SKM-1 treated with dmso at 0.1 percent for 144 hours (cell line): Measurements from ENCODE around the gene ODAD3.
"Not testable (repeated sequence)": the region's sequence is repeated elsewhere in the genome, so short reads cannot be mapped to it uniquely, and the experiment has no call there.

Source experiments
- DNase-seq: peaks from one replicate; lab custom pipeline; 2025; ENCODE audit not compliant: unreplicated experiment; lab: John Stamatoyannopoulos, UW

Gene ODAD3

DNA sequence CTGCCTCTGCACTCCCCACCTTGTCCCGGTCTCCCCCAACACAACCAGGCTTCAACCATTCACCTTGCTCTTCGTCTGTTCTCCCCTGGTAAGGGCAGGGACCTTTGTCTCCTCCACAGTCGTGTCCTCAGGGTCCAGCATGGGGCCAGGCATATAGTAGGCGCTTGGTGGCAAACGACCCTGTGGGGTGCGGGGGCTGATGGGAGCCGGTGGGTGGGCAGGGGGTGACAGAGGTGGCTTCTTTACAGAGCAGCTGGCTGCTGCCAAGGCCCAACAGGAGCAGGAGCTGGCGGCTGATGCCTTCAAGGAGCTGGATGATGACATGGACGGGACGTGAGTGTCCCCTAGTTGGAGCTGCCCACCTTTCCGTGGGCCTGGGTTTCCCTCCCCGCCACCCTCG is 10.2 kb upstream of the ODAD3 start:
- no peak for DNase-seq

DNA sequence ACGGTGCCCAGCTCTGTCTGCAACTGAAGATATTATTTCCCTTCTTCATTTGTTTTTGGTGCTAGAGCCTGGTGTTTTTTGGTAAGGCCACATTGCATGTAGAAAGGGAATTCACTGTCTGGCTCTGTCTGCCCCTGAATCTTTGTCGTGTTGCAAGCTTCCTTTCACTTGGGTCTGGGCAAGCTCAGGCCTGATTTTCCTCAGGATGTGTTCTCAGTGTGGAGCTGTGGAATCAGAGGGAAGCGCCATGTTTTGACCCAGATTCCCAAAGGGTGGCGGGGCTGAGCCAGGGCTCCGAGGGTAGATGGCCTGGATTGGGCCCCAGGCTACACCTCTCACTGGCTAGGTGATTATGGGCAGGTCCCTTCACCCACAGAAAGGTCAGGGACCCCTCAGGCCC is 9.1 kb upstream of the ODAD3 start:
- no peak for DNase-seq

DNA sequence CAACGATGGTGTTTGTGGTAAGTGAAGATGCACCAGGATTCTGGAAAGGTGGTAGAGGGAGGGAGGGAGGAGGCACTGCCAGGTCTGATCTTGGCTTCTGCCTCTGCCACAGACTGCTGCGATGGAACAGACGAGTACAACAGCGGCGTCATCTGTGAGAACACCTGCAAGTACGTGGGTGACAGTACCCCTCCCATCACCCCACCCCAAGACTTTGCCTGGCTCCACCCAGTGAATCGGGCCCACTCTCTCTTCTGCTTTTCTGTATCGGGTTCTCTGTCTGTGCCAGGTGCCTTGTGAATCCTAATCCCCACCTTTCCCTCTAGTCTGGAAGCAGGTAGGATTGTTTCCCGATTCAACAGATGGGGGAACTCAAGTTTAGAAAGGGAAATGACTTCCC is 3.0 kb upstream of the ODAD3 start:
- DNase-seq, result no peak

DNA sequence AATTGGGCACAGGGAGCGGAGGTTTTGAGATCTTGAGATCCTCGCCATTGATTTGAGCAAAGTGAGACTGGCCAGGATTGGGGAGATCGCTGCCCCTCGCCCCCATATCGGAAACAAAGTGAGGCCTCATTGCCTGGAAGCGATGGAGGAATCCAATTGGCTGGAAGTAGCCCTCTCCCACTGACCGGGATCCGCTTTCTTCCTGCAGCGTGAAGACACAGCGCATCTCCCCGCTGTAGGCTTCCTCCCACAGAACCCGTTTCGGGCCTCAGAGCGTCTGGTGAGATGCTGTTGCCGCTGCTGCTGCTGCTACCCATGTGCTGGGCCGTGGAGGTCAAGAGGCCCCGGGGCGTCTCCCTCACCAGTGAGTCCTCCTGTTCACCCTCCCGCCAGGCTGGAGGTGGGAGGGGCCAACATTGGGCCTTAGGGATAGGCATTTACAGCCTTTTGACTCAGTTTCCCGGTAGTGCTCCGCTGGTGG is 952 bp upstream of the ODAD3 start:
- no peak for DNase-seq

DNA sequence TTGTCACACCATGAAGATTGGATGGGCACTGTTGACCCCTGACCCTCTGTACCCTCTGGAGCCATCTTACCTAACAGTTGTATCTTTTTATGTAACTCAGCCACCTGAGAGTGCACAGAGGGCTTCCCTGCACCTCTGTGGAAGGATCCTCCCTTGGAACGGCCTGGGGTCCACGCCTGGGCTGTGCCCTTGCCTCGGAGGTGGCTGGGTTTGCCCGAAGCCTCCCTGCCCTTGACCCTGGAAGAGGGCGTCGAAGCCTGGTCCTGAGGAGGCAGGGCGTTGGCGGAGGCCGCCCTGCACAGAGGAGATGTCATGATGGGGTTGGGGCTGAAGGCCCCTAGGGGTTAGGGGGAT is 241 bp downstream of the ODAD3 start:
- DNase-seq, result no peak

DNA sequence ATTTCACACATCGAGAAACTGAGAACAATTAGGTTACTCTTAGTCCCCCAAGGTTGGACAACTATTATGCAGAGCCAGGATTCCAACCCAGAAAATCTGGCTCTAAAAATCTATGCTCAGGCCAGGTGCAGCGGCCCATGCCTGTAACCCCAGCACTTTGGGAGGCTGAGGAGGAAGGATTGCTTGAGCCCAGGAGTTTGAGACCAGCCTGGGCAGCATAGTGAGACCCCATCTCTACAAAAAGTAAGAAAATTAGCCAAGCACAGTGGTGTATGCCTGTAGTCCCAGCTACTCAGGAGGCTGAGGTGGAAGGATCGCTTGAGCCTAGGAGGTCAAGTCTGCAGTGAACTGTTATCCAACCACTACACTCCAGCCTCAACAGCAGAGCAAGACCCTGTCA is 1.4 kb downstream of the ODAD3 start:
- not testable (repeated sequence) for DNase-seq

DNA sequence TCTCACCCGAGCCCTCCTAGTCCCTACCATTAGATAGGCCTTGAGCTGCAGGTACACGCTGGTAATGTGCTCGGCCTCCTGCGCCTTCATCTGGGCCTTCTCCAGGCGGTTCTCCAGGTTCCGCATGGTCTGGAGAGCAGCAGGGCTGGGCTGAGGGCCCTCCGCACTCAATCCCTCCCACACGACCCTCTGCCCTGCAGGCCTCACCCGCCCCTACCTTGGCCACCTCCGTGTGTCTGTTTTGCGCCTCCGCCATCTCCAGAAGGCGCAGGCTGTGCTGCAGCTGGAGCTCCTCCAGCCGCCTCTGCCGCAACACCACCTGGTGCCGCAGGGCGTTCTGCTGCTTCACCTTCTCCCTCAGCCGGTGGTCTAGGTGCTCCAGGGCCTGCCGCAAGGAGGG is 8.3 kb downstream of the ODAD3 start:
- no peak for DNase-seq

DNA sequence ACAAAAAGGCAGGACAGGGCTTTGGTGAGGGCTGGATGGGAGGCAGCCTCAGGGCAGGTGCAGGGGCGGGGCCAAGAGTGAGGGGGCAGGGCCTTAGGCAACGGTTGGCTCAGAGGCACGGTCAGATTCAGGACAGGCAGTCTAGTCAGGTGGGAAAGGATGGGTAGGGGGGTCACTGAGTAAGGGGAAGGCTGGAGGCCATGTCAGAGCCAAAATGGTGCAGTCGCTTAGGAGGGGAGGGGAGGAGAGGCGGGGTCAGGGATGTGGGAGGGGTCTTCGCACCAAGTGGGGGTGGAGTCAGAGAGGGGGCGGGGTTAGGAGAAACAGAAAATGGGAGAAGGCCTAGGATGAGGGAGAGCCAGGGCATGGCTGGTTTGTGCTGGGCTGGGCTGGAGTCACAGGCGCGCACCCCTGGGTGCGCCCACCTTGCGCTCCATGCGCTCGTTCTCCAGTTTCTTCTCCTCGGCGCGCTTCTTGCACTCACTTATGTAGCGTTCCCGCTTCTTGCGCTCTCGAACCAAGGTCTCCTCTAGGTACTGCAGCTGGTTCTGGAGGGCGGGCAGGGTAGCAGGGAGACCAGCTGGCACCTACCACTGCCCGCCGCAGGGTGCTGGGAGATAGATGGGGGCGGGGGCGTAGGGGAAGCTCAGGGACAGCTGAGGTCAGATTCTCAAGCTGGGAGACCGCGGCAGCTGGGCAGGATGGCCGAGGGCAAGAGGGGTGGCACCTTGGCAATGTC is 9.0 kb downstream of the ODAD3 start:
- DNase-seq, result no peak

DNA sequence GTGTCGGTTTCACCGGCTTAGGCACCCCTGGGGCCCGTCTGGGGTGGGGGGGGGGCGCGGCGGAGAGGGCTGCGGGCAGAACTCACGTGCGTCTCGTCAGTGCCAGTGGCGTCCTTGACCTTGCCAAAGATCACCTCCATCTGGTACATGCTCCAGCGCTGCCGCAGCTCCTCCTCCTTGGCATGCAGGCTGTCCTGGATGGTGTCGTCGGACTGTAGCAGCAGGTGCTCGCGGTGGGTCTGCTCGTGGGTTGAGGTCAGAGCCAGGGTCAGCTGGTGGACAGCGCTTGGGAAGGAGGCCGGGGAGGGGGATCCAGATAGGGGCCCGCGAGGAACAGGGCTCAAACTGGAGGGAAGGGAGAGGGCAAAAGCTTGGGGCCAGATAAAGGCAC is 11.1 kb downstream of the ODAD3 start:
- DNase-seq, result no peak

DNA sequence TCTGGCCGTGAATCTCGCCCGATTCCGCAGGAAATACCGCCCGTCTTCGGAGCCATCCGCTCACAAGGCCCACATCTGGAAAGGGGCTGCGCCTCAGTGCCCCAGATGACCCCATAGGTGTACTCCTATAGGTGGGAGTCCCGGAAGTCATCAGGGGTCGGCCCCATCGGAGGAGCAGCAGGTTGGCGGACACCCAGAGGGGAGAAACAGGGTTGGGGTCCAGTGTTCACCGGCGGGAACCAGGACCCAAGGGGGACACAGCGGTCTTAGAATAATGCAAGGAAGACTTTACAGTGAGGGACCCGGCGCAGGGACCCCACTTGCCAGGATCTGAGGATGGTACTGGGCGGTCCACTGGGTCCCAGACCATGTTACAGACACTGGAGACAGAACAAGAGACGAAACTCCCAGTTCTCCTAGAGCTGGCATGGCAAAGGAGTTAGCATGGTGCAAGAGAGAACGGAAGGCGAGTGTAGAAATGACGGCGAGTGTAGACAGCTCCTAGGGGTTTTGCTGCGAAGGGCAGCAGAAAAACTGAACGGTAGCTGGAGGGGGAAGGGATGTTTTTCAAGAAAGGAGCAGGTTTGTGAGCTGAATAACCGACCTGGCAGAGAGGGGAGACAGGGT is 11.6 kb downstream of the ODAD3 start:
- no peak for DNase-seq

DNA sequence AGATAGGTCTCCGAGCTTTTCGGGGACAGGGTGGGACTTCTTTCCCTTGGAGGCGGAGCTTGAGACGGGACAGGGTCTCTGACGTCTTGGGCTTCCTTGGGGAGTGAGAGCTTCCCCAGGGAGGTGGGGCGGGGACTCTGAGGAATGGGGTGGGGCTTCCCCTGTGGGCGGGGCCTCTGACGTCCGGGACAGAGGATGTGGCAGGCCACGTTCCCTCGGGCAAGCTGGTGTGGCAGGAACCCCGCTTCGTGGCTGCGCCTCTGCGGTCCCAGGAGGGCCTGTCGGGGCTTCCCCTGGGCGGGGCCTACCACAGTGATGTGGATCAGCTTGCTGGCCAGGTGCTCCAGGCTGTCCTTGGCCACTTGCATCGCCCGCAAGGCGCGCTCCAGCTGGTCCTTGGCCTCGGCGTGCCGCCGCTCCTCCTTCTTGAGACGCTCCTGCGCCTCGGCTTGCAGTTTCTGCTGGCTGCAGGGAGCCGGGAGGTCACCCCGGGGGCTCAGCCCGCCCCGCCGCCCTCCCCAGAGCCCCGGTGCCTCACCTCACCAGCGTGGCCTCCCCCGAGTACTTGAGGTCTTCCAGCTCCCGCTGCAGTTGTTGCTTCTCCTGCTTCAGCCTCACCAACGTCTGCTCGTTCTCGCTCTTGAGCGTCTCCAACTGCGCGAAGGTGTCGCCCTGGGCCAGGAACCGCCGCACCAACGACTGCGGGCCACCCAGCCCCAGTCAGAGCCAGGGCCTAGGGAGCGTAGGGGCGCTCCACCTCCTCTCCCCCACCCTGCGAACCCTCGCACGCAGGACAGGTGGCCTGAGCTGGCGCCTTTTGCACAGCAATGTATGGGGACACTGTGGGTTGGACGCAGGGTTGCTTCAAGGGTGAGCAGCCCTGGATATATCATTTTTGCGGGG is 12.5 kb downstream of the ODAD3 start:
- no peak for DNase-seq

DNA sequence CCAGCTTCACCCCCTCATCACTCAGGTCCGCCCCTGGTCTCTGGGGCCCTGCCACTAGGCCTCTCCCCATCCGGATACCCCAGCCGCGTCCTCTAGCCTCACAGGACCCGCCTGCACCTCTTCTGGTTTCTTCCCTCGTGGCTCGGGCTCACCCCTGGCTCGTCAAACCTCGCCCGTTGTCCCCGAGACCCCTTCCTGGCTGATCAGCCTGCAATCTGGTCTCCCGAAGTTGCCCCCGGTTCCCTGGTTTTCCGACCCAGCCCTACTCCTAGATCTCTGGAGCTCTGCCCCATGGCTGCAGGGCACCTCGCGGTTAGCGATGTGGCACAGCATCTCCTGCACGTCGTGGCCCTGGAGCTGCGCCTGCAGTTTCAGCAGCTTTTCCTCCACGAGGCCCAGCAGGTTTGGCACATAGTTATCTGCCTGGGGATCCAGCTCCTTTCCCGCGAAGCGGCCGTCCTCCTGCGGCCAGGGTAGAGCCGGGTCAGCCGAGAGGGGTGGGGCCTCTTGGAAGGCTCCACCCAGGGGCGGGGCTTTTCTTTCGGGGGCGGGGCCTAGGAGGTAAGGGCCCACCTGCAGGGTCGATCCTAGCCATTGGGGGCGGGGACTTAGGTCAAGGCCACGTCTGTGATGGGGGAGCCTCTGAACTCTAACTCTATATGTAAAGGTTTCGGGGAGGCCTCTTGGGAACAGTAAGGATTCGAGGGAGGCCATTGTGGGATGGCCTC is 13.4 kb downstream of the ODAD3 start:
- no peak for DNase-seq

DNA sequence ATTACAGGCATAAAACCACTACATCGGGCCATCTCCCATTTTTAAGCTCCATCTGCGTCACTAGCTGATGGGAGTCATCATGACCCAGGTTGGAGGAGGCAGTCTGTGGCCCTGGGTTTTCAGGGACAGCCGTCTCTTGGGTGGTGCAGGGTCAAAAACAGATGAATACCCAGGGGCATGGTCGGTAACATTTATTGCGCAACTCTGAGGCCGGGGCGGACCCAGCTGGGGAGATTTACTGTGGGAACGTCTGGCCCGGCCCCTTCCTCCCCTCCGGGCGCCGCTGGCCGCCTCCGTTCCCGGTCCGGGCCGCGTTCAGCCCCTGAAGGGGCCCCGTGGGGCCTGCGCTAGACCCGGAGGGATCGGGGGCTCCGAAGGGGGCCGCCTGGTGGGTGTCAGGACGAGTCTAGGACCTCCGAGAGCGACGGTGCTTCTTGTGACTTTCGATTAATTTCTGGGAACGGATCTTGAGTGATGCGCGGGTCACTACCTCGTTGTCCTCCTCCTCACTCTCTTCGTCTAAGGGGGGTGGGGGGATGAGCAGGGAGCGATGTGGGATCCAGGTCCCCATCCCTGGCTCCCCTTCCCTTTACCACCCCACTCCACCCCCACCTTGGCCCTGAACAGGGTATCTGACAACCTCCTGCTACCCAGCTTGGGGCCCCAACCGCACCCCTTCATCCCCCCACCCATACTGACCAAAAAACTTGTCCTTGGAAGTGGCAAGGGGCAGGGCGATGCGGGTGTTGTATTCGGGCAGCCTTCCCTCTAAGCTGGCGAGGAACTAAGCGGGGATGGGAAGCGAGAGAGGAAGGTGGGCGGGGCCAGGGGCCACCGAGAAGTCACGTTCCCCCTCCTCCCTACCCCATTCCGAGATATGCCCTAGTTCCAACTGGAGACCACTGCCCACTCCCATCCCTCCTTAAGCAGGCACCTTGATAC is 14.2 kb downstream of the ODAD3 start:
- no peak for DNase-seq

DNA sequence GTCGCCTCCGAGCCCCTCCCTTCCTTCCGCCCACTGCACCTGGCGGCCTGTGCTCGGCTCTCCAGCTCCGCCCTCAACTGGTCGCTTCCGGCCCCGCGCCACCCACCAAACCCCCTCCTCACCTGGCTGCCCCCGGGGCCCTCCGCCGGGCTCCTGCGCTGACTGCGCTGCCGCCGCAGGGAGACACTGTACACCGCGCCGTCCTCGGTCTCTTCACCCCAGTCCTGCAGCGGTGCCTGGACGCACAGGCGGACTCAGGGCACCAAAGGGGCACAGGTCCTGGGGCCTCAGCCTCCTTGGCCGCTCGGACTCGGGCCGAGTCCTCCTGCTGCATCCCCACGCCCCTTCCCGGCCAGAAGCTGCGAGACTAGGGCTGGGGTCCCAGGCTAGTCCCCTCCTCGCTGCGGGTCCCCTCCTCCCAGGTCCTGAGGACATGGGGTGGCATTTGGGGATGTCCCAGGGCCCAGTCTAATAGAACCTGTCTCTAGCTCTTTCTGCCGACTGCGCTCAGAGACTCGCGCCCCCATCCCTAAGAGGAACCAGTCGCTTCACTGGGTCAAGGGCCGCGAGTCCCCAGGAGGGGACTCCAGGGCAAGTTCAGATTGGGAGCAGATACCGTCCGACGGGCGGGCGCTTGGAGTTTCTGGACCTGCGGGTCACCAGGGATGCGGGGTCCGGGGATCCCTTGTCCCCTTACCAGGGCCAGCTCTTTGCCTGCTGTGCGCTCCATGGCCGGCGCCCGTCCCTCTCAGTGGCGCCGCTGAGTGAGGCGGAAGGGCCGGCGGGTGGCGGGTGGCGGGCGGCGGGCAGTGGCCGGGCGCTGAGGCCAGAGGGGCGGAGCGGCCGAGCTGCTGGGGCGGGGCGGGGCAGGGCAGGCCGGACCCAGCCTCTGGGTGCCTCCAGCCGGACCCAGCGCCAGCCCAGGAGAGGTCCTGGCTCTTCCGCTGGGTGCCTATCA is 16.1 kb downstream of the ODAD3 start, which contains the start of gene RGL3:
TSS of gene RGL3 (minus strand) at position 766 of the 958 bp plus-strand sequence. CDS start at position 730, 36 bp downstream.
- DNase-seq, result no peak

DNA sequence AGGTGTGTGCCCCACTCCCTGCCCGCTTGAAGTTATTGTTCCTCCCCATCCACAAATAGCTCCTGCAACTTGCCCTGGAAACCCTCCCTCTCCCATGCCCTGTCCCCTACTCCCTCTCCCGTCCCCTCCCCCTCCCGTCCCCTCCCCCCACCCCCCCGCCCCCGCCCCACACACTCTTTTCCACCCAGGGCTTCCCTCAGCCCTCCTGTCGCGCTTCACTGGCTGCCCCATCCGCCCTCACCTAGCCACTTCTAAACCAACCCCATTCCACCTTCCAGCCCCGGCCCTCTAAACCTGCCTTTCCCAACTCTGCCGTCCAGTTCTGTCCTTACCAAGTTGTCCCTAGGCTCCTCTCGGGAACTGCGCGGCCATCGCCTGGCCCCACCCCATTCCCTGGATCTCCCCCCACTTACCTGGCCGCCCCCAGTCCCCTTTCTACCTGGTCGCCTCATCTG is 16.8 kb downstream of the ODAD3 start:
- DNase-seq, result no peak

DNA sequence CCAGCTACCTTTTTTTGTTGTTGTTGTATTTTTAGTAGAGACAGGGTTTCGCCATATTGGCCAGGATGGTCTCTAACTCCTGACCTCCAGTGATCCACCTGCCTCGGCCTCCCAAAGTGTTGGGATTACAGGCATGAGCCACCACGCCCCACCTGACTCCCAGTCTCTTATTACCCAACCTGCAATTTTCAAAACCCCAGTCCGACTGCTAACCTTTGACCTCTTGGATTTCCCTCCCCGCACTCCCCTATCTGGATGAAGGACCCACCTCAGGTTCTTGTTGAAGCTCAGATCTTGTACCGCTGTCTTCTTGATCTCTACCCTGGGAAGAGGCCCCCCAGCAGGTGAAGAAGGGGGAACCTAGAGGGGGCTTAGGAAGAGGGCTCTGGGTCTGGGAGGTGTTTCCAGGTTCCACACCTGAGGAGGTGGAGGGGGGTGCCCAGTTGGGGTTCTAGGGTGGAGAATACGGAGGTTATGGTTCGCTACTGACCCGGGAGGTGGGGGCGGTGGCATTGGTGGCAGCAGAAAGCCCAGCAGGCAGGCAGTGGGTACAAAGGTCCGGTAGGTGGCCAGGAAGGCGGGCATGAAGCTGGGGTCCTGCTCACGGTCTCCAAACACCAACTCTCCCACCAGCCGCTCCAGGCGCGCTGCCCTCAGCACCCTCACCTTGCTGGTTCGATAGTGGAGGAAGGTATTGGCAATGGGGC is 18.4 kb downstream of the ODAD3 start:
- DNase-seq, result no peak

DNA sequence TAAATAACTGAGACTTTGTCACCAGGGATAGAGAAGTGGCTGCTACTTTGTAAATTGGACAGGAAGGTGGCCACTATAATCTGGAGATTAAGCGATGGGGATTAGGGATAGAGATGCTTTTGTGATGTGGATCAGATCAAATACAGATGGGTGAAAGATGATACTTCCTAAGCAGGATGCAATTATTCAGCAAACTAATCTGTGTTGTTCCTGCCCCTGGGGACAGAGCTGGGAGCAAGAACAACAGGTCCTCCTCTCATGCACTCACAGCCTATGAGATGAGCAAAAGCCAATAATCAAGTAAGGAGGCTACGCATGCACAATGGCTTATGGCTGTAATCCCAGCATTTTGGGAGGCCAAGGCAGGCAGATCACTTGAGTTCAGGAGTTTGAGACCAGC is 20.4 kb downstream of the ODAD3 start:
- no peak for DNase-seq

DNA sequence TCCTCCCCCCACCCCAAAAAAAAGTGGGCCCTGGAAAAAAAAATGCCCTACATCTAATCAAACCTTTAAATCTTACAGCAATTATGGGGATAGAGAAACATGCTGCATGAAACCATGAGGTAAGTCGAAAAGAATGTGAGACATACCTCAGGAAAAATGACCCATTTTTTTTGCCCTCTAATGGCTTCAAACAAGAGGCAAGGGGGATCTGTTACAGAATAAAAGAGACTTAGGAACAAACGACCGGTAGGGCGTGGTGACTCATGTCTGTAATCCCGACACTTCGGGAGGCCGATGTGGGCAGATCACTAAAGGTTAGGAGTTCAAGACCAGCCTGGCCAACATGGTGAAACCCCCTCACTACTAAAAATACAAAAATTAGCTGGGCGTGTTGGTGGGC is 24.2 kb downstream of the ODAD3 start:
- DNase-seq, result no peak
